Neural progenitor cell (in vitro differentiated cells): Measurements from ENCODE around the gene MPPED1.

Experiments used
- CTCF ChIP-seq: fragments of 200-600 bp; sonication (generic); IDR thresholded peaks from 2 replicates; pipeline ENCODE4 v1.5.1; 2017; ENCODE audit warnings: antibody characterized with exemption, mild to moderate bottlenecking
- EZH2phosphoT487 ChIP-seq: fragments of 200-600 bp; sonication (generic); IDR thresholded peaks from 2 replicates; pipeline ENCODE4 v1.6.1; 2017; ENCODE audit warnings: antibody characterized with exemption

- TF ChIP-seq CTCF = no peak
- no peak for TF ChIP-seq EZH2phosphoT487
Measured at GRCh38 chr22:43376765-43377547, 34.9 kb upstream of the MPPED1 start.
